HepG2 (cell line): ENCODE results near the gene CCR2. TPM values are rescaled to one million over a fixed set of nuclear protein-coding genes. Genes with fewer than 3 reads are reported as not detected.

Experiments used
- ATAC-seq: fragments of 200-7000 bp; cut with Tn5 transposase; 3 replicates; pipeline ENCODE4 v1.9.1; 2020; ENCODE audit warnings: mild to moderate bottlenecking, moderate library complexity
- BruUV-seq: library from RNA; stranded (reverse); fragments of 400-500 nt; replicated peaks from 2 replicates; lab custom pipeline; 2021; lab: Mats Ljungman, UMichigan
- CTCF ChIA-PET: fragments of 300-600 bp; formaldehyde crosslinking; extraction: SDS; loops from one replicate; lab custom pipeline; 2021; ENCODE audit warnings: low total read pairs, inconsistent platforms, low intra/inter-chr PET ratio; lab: Yijun Ruan, JAX
- POLR2A ChIA-PET: fragments of 350-600 bp; sonication (Branson Sonifier 250); formaldehyde crosslinking; loops from one replicate; lab custom pipeline; 2020; ENCODE audit warnings: antibody characterized with exemption, inconsistent platforms; lab: Yijun Ruan, JAX
- DNase-seq: peaks from one replicate; pipeline ENCODE4 v3.0.0-alpha.2; 2015; ENCODE audit warnings: low spot score
- FAIRE-seq: peaks from 3 replicates; lab custom pipeline; 2011; peaks lifted over from hg19 to GRCh38; lab: Jason Lieb, UNC
- H2AFZ ChIP-seq: one replicate; pipeline ENCODE4 v1.6.1; 2011; ENCODE audit warnings: low read length, inconsistent platforms
- H3K27ac ChIP-seq: fragments of 300-600 bp; 3 replicates; pipeline ENCODE4 v1.8.0; 2011; ENCODE audit warnings: mixed run types, mild to moderate bottlenecking, mixed read lengths, low read length, inconsistent platforms; ENCODE audit not compliant: insufficient read depth; ENCODE audit errors: extremely low read length
- H3K27me3 ChIP-seq, 2 experiments: fragments of 200-600 bp in 1 of 2; 2 replicates in 1 of 2; 3 replicates in 1 of 2; pipeline versions ENCODE4 v1.6.0 to v1.8.0; 2011; ENCODE audit warnings: low read length in 2 of 2, mild to moderate bottlenecking in 2 of 2, moderate library complexity in 2 of 2, inconsistent platforms in 1 of 2; ENCODE audit not compliant: insufficient read depth in 2 of 2, control insufficient read depth in 1 of 2
- H3K36me3 ChIP-seq, 2 experiments: fragments of 200-600 bp in 1 of 2; replicated peaks in 1 of 2; 2 replicates in 1 of 2; 3 replicates in 1 of 2; pipeline versions ENCODE4 v1.5.1 to v1.8.0; 2011; ENCODE audit warnings: low read length in 2 of 2, inconsistent platforms in 1 of 2; ENCODE audit not compliant: insufficient read depth in 2 of 2, control insufficient read depth in 1 of 2
- H3K4me1 ChIP-seq: 2 replicates; pipeline ENCODE4 v1.5.1; 2012; ENCODE audit warnings: low read length, inconsistent platforms; ENCODE audit not compliant: insufficient read depth
- H3K4me2 ChIP-seq: 2 replicates; pipeline ENCODE4 v1.6.0; 2011; ENCODE audit warnings: low read depth, low read length, inconsistent platforms
- H3K4me3 ChIP-seq, 3 experiments: fragments of 200-600 bp in 1 of 3; sonication (generic), shearing (Covaris generic) in 1 of 3; replicated peaks in 1 of 3; 2 replicates each; pipeline ENCODE4 v1.5.1; 2011 to 2016; ENCODE audit warnings: low read length in 3 of 3, inconsistent platforms in 2 of 3, low read depth in 2 of 3, mild to moderate bottlenecking in 2 of 3, control low read depth in 1 of 3, mixed read lengths in 1 of 3; ENCODE audit not compliant: insufficient read depth in 1 of 3
- H3K79me2 ChIP-seq: one replicate; pipeline ENCODE4 v1.6.1; 2011; ENCODE audit warnings: low read length, inconsistent platforms; ENCODE audit not compliant: insufficient read depth
- H3K9ac ChIP-seq: 2 replicates; pipeline ENCODE4 v1.6.0; 2011; ENCODE audit warnings: mild to moderate bottlenecking, low read depth, low read length, inconsistent platforms; ENCODE audit not compliant: insufficient read depth
- H3K9me3 ChIP-seq: 2 replicates; pipeline ENCODE4 v1.5.1; 2012; ENCODE audit warnings: mild to moderate bottlenecking, low read length
- H4K20me1 ChIP-seq: 2 replicates; pipeline ENCODE4 v1.6.0; 2011; ENCODE audit warnings: inconsistent platforms, mild to moderate bottlenecking, low read length, moderate library complexity; ENCODE audit not compliant: insufficient read depth
- ATRX ChIP-seq: sonication (generic); formaldehyde crosslinking; IDR thresholded peaks from 2 replicates; pipeline ENCODE4 v1.4.0; 2020; ENCODE audit warnings: missing genetic modification reagents, borderline replicate concordance
- MAFF ChIP-seq: IDR thresholded peaks from 2 replicates; pipeline ENCODE4 v1.6.1; 2011; ENCODE audit warnings: low read depth, low read length, improper control_type of control experiment
- MIER2 ChIP-seq: IDR thresholded peaks from 2 replicates; pipeline ENCODE4 v1.6.1; 2016; ENCODE audit warnings: missing biosample characterization, missing genetic modification reagents
- NFE2L2 ChIP-seq: fragments of 150-350 bp; IDR thresholded peaks from 2 replicates; pipeline ENCODE4 v1.6.1; 2014; ENCODE audit warnings: low read length
- NRL ChIP-seq: sonication (generic); formaldehyde crosslinking; IDR thresholded peaks from 2 replicates; pipeline ENCODE4 v1.5.0; 2020; ENCODE audit warnings: missing genetic modification reagents, mild to moderate bottlenecking, moderate library complexity, borderline replicate concordance
- RFXANK ChIP-seq: IDR thresholded peaks from 2 replicates; pipeline ENCODE4 v1.6.1; 2016
- STAG1 ChIP-seq: sonication (generic); formaldehyde crosslinking; IDR thresholded peaks from 2 replicates; pipeline ENCODE4 v1.4.0; 2020; ENCODE audit warnings: missing genetic modification reagents
- TP53 ChIP-seq: sonication (generic); formaldehyde crosslinking; conservative IDR thresholded peaks from 2 replicates; pipeline ENCODE4 v1.4.0; 2020; ENCODE audit warnings: missing genetic modification reagents
- ZMYM3 ChIP-seq: sonication (generic); formaldehyde crosslinking; IDR thresholded peaks from 2 replicates; pipeline ENCODE4 v1.5.1; 2020; ENCODE audit warnings: mild to moderate bottlenecking, missing genetic modification reagents
- ZNF3 ChIP-seq: IDR thresholded peaks from 2 replicates; pipeline ENCODE4 v1.7.0; 2017; ENCODE audit warnings: inconsistent platforms
- ZNF326 ChIP-seq: sonication (generic); formaldehyde crosslinking; IDR thresholded peaks from 2 replicates; pipeline ENCODE4 v1.4.0; 2020; ENCODE audit warnings: missing genetic modification reagents, borderline replicate concordance
- ZNF354B ChIP-seq: sonication (generic); formaldehyde crosslinking; IDR thresholded peaks from 2 replicates; pipeline ENCODE4 v1.8.0; 2022; ENCODE audit warnings: mild to moderate bottlenecking, missing genetic modification reagents
- ZNF460 ChIP-seq: sonication (generic); formaldehyde crosslinking; IDR thresholded peaks from 2 replicates; pipeline ENCODE4 v1.5.1; 2020; ENCODE audit warnings: missing genetic modification reagents, mild to moderate bottlenecking, borderline replicate concordance
- ZNF607 ChIP-seq: sonication (generic); formaldehyde crosslinking; IDR thresholded peaks from 2 replicates; pipeline ENCODE4 v1.5.1; 2020; ENCODE audit warnings: missing genetic modification reagents, mild to moderate bottlenecking, borderline replicate concordance
- ZNF672 ChIP-seq: sonication (generic); formaldehyde crosslinking; IDR thresholded peaks from 2 replicates; pipeline ENCODE4 v1.8.1; 2022; ENCODE audit warnings: missing genetic modification reagents
- ZNF703 ChIP-seq: sonication (generic); formaldehyde crosslinking; IDR thresholded peaks from 2 replicates; pipeline ENCODE4 v1.5.1; 2020; ENCODE audit warnings: missing genetic modification reagents, mild to moderate bottlenecking, moderate library complexity, borderline replicate concordance
- ZNF891 ChIP-seq: sonication (generic); formaldehyde crosslinking; IDR thresholded peaks from 2 replicates; pipeline ENCODE4 v1.5.0; 2020; ENCODE audit warnings: mild to moderate bottlenecking, missing genetic modification reagents
- WGBS: methylation state at CpG from one replicate; pipeline ENCODE4 v1.1.6; 2017; ENCODE audit warnings: low lambda C conversion rate; 5-methylcytosine and 5-hydroxymethylcytosine counted together
- in situ Hi-C: cut with HindIII; loops from 2 replicates; pipeline ENCODE4 v1.10.0; 2017; ENCODE audit warnings: low pct_unique_long_range_greater_than_20kb; ENCODE audit not compliant: extremely low pct_ligation_motif_present
- intact Hi-C: fragments of 100-400 bp; cut with micrococcal nuclease; formaldehyde crosslinking; loops from one replicate; pipeline ENCODE4 v1.10.0; 2022; ENCODE audit not compliant: unreplicated experiment
- polyA plus RNA-seq, 8 experiments: library from polyadenylated mRNA; depleted of rRNA in 3 of 8; stranded (reverse) in 7 of 8; unstranded in 1 of 8; fragments of >200 nt; fragmentation: Illumina TruSeq in 4 of 8; extraction: Trizol in 4 of 8; gene quantifications; 2 replicates each; pipeline versions ENCODE4 v1.2.1 to v1.2.3, GENCODE V29; 2011 to 2016; ENCODE audit warnings: low read depth in 4 of 8, missing spikeins in 1 of 8, mixed read lengths in 1 of 8; ENCODE audit not compliant: insufficient read depth in 1 of 8
- total RNA-seq, 5 experiments: library from RNA; depleted of rRNA; stranded (reverse); fragments of >200 nt; fragmentation: Illumina TruSeq; extraction: Trizol; gene quantifications; 2 replicates each; pipeline ENCODE4 v1.2.3, GENCODE V29; 2016; ENCODE audit warnings: low read depth in 1 of 5
- TF ChIP-seq, protein P1 (sequence below): sonication (generic); formaldehyde crosslinking; IDR thresholded peaks from 2 replicates; pipeline ENCODE4 v1.9.0; 2021; ENCODE audit warnings: missing genetic modification reagents, borderline replicate concordance
- TF ChIP-seq, protein P2 (sequence below): sonication (generic); formaldehyde crosslinking; IDR thresholded peaks from 2 replicates; pipeline ENCODE4 v1.5.0; 2020; ENCODE audit warnings: mild to moderate bottlenecking, missing genetic modification reagents
- TF ChIP-seq, protein P3 (sequence below): sonication (generic); formaldehyde crosslinking; IDR thresholded peaks from 2 replicates; pipeline ENCODE4 v1.4.0; 2020; ENCODE audit warnings: missing genetic modification reagents

The CCR2 gene
- total and polyA plus RNA-seq, 2 of the 13 experiments (the other 11 are each of a cell fraction or from before 2014, with no cell fraction given), result not detected

DNA sequence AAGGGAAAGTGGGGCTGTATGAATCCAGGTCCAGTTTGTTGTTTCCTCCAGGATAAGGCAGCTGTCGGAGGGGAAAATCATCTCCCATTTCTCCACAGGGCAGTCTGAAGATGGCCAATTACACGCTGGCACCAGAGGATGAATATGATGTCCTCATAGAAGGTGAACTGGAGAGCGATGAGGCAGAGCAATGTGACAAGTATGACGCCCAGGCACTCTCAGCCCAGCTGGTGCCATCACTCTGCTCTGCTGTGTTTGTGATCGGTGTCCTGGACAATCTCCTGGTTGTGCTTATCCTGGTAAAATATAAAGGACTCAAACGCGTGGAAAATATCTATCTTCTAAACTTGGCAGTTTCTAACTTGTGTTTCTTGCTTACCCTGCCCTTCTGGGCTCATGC, 54.1 kb downstream of the CCR2 start (continued):
- TF ChIP-seq, protein P1, sequence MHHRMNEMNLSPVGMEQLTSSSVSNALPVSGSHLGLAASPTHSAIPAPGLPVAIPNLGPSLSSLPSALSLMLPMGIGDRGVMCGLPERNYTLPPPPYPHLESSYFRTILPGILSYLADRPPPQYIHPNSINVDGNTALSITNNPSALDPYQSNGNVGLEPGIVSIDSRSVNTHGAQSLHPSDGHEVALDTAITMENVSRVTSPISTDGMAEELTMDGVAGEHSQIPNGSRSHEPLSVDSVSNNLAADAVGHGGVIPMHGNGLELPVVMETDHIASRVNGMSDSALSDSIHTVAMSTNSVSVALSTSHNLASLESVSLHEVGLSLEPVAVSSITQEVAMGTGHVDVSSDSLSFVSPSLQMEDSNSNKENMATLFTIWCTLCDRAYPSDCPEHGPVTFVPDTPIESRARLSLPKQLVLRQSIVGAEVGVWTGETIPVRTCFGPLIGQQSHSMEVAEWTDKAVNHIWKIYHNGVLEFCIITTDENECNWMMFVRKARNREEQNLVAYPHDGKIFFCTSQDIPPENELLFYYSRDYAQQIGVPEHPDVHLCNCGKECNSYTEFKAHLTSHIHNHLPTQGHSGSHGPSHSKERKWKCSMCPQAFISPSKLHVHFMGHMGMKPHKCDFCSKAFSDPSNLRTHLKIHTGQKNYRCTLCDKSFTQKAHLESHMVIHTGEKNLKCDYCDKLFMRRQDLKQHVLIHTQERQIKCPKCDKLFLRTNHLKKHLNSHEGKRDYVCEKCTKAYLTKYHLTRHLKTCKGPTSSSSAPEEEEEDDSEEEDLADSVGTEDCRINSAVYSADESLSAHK (CRISPR knock-in tag), result no peak
- no peak for TF ChIP-seq NFE2L2
- TF ChIP-seq NRL (CRISPR knock-in tag), result no peak
- TF ChIP-seq RFXANK (CRISPR knock-in tag), result no peak
- TF ChIP-seq STAG1, result no peak

DNA sequence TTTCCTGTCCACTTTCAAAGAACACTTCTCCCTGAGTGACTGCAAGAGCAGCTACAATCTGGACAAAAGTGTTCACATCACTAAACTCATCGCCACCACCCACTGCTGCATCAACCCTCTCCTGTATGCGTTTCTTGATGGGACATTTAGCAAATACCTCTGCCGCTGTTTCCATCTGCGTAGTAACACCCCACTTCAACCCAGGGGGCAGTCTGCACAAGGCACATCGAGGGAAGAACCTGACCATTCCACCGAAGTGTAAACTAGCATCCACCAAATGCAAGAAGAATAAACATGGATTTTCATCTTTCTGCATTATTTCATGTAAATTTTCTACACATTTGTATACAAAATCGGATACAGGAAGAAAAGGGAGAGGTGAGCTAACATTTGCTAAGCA, 54.9 kb downstream of the CCR2 start:
- no peaks in the 10 kb centered on the region for H4K20me1 ChIP-seq
- WGBS, result 34% methylated on average over 7 of the region's 7 CpGs
- no peak overlapping the region for H3K27ac ChIP-seq
- DNase-seq (no peak), ATAC-seq (no peak), FAIRE-seq (no peak)
- no peak overlapping the region for H3K4me2 ChIP-seq
- no peaks in the 10 kb centered on the region for H3K79me2 ChIP-seq
- intact Hi-C loops, result no loop called here
- ChIA-PET POLR2A (no interaction called here), CTCF (no interaction called here)
- no peak overlapping the region for H2AFZ ChIP-seq
- in situ Hi-C loops, result no loop called here
- H3K9ac ChIP-seq, result no peak overlapping the region
- no peaks in the 10 kb centered on the region for H3K4me1 ChIP-seq
- no peaks in the 10 kb centered on the region for H3K36me3 ChIP-seq
- peaks cover 2 to 8% of the 10 kb centered on the region in 2 experiments; a peak in 2 of 5 replicates for H3K27me3 ChIP-seq
- no TSS peak for BruUV-seq
- H3K9me3 ChIP-seq, result no peaks in the 10 kb centered on the region
- H3K4me3 ChIP-seq, result no peak overlapping the region
- TF ChIP-seq ZNF354B, result no peak
- no peak for TF ChIP-seq ZNF326 (CRISPR knock-in tag)
- no peak for TF ChIP-seq ZNF891
- no peak for TF ChIP-seq TP53 (CRISPR knock-in tag)
- TF ChIP-seq MIER2 (CRISPR knock-in tag), result no peak
- TF ChIP-seq ATRX (CRISPR knock-in tag), result no peak
- no peak for TF ChIP-seq ZNF607 (CRISPR knock-in tag)
- no peak for TF ChIP-seq ZMYM3 (CRISPR knock-in tag)
- no peak for TF ChIP-seq ZNF672
- TF ChIP-seq, protein P2, sequence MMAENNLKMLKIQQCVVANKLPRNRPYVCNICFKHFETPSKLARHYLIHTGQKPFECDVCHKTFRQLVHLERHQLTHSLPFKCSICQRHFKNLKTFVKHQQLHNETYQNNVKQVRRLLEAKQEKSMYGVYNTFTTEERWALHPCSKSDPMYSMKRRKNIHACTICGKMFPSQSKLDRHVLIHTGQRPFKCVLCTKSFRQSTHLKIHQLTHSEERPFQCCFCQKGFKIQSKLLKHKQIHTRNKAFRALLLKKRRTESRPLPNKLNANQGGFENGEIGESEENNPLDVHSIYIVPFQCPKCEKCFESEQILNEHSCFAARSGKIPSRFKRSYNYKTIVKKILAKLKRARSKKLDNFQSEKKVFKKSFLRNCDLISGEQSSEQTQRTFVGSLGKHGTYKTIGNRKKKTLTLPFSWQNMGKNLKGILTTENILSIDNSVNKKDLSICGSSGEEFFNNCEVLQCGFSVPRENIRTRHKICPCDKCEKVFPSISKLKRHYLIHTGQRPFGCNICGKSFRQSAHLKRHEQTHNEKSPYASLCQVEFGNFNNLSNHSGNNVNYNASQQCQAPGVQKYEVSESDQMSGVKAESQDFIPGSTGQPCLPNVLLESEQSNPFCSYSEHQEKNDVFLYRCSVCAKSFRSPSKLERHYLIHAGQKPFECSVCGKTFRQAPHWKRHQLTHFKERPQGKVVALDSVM (CRISPR knock-in tag), result no peak
- TF ChIP-seq ZNF3 (CRISPR knock-in tag), result no peak
- TF ChIP-seq ZNF703 (CRISPR knock-in tag), result no peak
- TF ChIP-seq MAFF, result no peak
- TF ChIP-seq, protein P3, sequence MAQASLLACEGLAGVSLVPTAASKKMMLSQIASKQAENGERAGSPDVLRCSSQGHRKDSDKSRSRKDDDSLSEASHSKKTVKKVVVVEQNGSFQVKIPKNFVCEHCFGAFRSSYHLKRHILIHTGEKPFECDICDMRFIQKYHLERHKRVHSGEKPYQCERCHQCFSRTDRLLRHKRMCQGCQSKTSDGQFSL, result no peak
- no peak for TF ChIP-seq ZNF460 (CRISPR knock-in tag)
